G401.6 (cell line): ENCODE measurements around the gene ANO1.

Source experiments
- FAIRE-seq: peaks from 2 replicates; lab custom pipeline; 2012; peaks lifted over from hg19 to GRCh38; lab: Jason Lieb, UNC

Gene ANO1

DNA sequence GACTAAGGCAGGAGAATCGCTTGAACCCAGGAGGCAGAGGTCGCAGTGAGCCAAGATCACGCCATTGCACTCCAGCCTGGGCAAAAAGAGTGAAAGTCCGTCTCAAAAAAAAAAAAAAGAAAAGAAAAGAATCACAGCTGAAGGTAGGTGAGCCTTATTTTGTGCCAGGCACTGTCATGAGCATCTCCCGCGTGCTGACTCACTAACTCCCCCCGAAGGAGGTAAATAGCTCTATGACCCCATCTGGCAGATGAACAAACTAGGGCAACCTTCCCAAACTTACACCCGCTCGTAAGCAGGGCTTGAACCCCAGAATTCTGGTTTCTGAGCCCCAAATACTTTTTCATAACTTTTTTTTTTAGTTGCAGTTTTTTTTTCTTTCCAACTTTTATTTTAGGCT, 60.3 kb downstream of the ANO1 start:
- FAIRE-seq: no peak

DNA sequence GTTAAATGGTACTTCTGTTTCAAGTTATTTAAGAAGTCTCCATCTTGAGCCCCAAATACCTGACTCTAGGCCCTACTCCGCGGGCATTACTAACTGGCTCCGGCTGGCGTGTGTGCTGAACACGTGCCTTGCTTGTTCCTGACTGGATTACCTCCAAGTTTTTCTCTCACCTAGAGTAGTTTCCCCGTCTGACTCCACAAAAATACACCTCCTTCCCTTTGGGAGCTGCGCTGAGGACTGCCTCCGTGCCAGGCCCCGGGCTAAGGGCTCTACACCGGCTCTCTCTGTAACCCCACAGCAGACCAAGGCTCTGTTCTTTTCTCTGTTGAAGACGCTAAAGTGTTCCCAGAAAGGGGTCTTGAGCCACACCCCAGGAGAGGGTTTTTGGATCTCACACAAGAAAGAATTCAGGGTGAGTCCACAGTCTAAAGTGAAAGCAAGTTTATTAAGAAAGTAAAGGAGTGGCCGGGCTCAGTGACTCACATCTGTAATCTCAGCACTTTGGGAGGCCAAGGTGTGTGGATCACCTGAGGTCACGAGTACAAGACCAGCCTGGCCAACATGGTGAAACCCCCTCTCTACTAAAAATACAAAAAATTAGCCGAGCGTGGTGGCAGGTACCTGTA, 61.8 kb downstream of the ANO1 start:
- FAIRE-seq: no peak

DNA sequence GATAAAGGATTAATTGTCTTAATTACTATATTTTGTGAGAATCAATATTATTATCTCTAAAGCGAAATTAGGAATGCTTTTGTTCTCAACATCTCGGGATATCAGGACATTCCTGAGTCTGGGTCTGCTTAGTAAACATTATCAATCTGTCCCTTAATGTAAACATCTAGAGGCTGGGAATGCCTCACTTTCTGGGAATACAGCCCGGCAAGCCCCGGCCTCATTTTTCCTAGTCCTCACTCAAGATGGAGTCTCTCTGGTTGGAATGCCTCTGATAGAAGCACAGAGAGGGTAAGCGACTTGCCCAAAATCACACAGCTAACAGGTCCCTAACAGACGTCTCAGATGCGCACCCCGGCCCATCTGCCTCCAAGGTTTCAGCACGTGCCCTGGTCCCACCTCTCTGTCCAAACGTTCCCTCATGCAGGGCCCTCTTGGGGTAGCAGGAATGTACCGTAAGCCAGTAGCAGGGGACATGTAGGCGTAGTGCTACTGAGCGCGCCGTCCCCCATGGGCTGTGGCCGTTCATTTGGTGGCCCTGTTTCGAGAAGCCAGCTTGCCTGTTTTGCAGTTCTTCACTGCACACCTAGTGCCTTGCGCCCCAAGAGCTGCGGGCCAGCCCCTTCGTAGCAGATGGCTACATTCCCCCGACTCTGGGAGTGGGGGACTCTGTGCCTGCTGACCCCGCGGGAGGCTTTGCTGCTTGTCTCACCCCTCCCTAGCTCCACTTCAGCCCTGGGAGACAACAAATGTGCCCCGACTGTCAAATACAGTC, 62.8 kb downstream of the ANO1 start:
- no peak for FAIRE-seq

DNA sequence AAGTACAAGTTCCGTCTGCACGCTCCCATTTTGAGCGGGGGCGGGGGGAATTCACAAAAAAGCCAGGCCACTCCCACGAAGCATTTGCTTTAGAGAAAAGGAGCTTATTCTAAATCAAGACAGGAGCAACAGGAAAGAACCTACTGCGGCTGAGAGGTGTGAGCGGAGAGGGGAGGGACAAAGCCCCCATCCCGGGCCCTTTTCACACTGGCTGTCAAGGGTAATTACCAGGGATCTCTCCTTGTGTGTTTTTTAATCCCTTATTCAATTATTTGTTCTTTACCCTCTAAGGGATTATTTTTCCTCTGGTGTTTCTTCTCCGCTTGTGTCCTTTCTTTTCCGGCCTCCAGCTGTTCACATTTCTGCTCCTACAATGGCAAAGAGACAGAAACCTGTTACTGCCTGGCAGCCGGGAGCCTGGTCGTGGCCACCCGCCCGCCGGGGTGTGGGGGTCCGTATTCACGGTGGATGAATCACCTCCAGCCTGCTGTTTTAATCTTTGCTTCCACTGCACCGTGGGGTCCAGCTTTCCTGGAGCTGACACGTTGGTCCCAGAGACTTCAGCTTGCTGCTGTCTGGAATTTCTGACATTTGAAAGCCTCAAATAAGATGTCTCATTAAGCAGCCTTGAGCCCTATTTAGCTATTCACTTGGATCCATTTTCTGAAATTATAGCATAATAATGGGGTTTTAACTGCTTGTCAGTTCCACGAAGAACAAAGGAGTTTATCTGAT, 63.5 kb downstream of the ANO1 start:
- FAIRE-seq: no peak

DNA sequence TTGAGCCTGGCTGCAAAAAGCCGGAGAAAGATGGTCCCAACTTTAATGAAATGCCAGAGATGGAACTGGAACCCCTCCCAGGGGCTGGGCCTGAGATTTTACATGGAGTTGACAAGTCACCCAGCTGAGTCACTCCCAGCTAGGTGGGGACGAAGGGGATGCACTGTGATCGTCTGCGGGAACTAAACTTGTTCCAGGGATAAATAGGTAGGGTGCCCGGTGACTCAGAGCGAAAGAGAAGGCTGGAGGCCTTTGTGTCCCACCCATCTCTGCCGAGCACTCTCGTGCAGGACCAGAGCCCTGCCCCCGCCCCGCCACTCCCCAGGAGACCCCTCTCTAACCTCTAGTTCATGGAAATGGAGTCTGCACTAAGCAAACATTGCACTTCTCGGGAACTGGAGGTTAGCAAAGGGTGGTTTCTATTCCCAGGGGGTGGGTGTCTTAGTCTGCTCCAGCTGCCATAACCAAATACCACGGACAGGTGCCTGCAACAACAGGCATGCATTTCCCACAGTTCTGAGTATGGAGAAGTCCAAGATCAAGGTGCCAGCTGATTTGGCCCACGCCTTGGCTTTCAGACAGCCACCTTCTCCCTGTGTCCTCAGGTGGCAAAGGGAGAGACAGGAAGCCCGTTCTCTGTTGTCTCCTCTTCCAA, 64.2 kb downstream of the ANO1 start:
- FAIRE-seq: no peak

DNA sequence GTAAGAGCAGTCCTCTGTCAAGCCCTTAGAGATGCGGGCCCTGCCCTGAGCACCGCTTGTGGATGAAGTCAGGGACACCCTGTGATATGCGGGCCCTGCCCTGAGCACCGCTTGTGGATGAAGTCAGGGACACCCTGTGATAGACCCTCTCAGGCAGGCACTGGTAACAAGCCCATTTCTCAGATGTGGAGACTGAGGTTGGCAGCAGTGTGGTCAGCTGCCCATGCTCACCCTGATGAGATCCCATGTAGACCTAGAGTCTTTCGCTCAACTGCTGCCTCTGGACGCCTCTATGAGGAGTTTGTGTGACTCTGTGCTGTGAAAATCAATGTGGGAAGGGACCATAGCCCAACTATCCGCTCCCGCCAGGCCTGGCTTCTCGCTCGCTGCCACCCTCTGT, 66.1 kb downstream of the ANO1 start:
- FAIRE-seq: no peak

- FAIRE-seq: no peak
These were observed 67.0 kb downstream of the ANO1 start for GRCh38 chr11:70145071-70145470.

DNA sequence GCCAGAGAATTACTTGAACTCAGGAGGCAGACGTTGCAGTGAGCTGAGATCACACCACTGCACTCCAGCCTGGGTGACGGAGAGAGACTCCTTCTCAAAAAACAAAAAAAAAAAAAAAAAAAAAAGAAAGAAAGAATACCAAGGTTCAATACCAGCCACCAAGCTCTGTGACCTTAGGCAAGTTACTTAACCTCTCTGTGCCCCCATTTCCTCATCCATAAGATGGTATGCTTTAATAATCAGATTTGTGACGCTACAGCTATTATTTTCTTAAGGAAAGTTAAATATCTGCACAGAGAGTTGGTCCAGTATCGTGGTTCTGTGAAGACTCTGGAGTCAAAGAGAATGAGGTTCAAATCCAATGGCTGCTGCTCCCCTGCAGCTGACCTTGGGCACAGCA, 67.7 kb downstream of the ANO1 start:
- FAIRE-seq: no peak

- no peak for FAIRE-seq
These were observed 68.2 kb downstream of the ANO1 start for GRCh38 chr11:70146299-70146698.

- no peak for FAIRE-seq
These were observed 68.9 kb downstream of the ANO1 start for GRCh38 chr11:70146895-70147520.

DNA sequence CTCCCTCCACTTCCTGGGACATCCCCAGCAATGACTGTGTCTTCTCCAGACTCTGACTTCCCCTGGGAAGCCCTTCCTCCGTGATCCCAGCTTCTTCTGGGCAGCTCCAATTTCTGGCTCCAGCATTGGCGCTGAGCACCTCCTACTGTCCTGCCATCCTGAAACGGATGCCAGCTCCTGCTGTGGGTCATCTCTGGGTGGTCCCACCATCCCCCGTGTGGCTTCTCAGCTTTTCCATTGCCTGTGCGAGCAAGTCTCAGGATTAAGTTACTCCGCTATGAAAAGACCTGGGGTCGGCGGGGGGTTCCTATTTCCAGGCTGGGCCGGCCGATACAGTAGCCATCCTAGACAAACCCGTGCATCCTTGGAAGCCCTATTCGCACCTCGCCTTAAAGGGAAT, 69.6 kb downstream of the ANO1 start:
- FAIRE-seq: no peak

DNA sequence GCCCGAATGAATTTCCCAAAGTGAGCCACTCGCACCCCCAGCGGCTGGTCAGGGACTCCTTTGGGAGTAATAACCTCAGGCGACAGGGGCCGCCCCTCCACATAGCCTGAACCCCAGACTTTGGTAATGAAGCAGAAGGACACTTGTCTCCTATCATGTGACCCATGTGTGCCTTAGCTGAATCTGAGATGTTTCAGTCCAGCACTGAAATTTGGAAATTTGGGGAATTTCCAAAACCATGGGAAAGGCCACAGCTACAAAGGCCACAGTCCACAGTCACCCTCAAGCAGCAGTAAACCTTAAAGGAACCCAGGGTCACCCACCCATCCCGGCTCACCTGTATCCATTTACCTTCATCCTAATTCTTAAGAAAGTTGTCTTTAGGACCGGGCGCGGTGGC, 73.6 kb downstream of the ANO1 start:
- FAIRE-seq: no peak

- FAIRE-seq: no peak
These were observed 75.1 kb downstream of the ANO1 start for GRCh38 chr11:70153133-70153727.

GRCh38 chr11:70155386-70155785, 77.3 kb downstream of the ANO1 start:
- no peak for FAIRE-seq

DNA sequence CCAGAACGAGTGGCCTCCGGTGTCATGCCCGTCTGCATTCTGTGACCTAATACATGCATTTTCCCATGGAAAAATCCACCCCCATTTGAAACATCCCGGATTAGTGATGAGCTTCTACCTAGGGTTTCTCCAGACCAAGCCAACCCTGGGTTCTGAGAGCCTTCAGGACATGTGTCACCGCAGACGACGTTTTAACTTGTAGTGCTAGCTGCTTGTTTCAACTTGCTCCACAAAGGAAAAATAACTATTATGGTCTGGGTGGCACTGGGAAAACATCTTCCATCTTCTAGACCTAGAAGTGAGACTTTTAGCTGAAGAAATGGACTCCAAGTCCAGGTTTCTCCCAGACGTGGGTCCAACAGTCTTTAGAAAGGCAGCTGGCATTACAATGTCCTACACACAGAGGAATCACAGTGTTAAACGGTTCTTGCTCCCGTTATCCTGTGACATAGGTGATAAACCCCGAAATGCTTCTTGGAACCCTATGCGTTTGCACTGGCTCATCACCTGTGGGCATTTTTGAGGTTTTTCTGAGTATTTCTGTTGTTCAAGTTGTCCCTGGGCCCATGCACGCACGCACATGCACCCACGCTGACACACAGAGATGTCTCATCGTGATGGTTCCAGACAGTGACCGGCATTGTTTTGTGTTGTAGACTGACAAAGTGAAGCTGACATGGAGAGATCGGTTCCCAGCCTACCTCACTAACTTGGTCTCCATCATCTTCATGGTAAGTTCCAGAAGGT, 78.3 kb downstream of the ANO1 start:
- FAIRE-seq: no peak

DNA sequence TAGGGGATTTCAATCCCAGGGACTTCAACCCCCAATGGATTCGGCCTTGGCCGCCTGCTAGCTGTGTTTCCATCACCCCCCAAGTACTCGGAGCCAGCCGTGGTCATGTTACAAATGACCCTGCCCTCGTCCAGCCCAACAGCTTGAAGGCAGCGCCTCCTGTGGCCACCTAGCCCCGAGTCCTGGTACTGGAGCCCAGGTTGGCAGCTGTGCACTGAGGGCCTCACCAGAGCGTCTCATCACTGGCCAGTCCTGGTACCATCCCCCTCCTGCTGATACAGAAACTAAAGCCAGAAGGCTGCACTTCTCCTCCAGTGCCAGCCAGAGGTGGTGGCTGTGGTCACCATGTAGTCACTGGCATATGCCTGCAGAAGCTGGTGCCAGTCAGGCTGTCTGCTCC, 80.1 kb downstream of the ANO1 start:
- FAIRE-seq: no peak

DNA sequence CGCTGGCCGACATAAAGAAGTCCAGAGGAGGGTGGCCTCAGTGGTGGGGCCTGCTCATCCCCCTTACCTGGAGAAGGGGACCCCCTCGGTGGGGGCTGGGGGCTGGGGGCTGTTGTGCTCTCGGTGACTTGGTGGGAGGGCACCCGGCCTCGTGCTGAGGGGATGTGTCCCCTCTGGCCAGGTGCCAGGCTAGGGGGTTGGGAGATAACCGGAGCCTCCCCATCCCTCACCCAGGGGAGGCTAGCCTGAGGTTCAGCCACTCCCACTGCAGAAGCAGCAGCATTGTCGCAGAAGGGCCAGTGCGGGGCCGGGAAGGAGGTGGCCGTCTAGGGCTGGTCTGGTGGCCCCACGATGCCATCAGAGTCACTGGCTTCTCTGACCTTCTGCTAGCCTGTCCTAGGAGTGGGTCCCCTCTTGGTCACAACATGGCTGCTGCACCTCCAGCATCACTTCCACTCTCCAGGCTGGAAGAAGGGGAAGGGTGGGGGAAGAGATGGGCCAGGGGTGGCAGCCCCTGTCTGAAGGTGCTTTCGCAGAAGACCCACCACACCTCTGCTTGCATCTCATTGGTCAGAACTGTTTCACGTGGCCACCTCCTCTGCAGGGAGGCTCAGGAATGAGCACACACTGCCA, 80.8 kb downstream of the ANO1 start:
- FAIRE-seq: no peak

- no peak for FAIRE-seq
These were observed 81.8 kb downstream of the ANO1 start for GRCh38 chr11:70159627-70160570.

DNA sequence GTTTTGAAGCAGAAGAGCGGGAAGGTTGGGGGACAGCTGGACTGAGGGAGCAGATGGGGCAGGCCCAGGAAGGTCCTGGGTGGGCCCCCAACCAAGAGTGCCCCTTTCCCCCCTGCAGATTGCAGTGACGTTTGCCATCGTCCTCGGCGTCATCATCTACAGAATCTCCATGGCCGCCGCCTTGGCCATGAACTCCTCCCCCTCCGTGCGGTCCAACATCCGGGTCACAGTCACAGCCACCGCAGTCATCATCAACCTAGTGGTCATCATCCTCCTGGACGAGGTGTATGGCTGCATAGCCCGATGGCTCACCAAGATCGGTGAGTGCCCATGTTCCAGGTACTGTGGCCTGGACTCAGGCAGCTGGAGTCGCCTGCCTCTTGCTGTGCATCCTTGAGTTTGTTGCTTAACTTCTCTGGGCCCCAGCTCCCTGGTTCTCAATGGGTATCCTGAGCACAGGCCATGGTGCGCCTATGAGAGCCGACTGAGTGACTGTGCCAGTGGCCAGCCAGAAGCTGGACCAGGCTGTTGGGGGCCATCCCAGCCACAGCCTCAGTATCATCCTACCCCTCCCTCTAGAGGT, 83.0 kb downstream of the ANO1 start:
- no peak for FAIRE-seq
